ENCODE results near the gene LMOD3.

The LMOD3 gene

DNA sequence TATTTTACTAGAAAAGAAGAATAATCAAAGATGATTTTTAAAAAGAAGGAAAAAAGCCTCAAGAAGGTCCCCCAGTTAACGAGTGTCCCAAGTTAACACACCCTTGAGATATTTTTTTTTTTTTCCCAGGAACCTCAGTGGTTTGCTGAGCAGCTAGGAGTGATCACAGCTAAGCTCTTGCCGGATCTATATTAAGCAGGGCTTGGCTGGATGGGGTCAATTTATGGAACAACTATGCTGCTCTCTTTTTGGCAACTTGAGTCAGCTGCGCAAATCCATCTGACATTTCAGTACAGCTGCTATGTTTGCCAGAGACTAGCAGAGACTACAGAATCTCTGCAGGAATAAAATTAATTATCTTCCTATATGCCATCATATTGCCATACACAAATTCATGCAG, at the start of gene LMOD3:
Gene LMOD3 (minus strand): TSS at position 193 of the 400 bp plus-strand sequence. CDS start 209 bp downstream, outside the sequence.
- in situ Hi-C loops (cut with HindIII; ENCODE audit: low sequenced_read_pairs) = loop anchor here (25.0 kb wide), 1 partner anchor 540 kb away; no protein-coding TSS in a partner anchor

DNA sequence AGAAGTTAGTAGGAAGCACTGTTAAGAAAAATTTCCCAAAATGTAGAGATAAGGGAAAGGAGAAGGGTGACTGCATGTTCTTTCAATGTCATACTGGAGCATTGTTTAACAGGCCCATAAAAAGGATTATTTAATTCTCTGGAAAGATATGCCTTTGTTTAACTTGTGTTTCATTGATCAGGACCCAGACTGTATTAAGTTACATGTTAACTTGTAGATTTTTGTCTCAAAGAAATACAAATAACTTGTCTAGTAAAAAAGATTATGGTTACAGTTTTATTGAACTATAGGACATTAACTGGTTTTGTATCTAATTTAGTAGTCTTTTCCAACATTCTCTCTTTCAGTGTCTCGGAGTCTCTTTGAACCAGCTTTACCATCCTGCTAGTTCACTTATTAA, 49.7 kb upstream of the LMOD3 start:
- in situ Hi-C loops (cut with HindIII; ENCODE audit: low sequenced_read_pairs) = loop anchor here (25.0 kb wide), 1 partner anchor 240 kb away; no protein-coding TSS in a partner anchor

DNA sequence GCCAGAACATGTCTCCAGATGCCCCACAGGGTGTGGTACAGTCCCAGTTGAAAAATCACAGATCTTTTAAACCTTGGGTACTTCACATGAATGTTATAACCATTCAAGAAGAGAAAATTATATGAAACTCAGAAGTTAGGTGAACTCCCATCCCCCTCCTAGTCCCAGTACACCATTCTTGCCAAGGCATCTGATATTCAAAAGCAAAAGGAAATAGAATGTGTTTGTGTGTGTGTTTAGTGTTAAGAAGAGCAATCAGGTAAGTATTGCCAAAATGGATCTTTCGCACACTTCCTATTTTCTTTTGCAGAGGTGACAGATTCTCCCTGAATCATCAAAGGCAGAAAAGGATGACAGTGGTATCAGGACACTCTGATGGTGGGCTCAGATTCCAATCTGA, 44.1 kb upstream of the LMOD3 start:
- in situ Hi-C loops (cut with HindIII; ENCODE audit: low sequenced_read_pairs) = loop anchor here (5.0 to 25.0 kb wide), 2 partner anchors 104 to 246 kb away; no protein-coding TSS in a partner anchor

DNA sequence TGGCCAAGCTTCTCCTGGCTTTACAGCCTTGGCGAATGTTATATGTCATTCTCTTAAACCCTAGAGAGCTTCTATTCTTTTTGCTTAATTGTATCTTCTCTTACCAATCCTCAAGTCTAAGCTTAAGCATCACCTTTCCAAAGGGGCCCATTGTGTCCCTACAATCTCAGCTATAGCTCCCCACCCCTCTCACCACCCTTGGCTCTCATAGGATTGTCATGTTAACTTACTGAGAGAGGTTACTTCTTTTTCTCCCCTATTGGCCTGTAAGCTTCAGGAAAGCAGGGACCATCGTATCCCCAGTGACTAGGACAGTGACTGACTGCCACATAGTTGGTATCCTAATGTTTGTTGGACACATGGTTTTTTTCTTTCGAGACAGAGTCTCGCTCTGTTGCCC, 43.3 kb upstream of the LMOD3 start:
- in situ Hi-C loops (cut with HindIII; ENCODE audit: low sequenced_read_pairs) = loop anchor here (5.0 to 25.0 kb wide), 2 partner anchors 103 to 247 kb away; no protein-coding TSS in a partner anchor

DNA sequence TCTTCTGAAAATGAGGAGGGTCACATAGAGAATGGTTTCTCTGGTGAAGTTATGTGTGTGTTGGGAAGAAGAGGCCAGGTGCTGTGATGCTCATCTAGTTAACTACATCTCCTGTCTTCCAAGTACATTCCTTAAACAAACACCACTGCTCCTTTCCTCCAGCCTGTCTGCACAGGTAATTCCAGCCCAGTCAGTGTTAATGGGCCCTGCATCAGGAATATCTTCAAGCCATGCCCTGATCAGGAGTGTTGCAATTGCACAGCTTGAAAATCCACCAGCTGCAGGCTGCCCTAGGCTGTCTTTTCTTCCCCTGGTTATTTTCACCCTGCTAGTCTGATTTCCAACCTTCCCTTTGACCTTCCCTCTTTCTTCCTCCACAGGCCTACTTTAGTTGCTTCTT, 41.9 kb upstream of the LMOD3 start:
- in situ Hi-C loops (cut with HindIII; ENCODE audit: low sequenced_read_pairs) = loop anchor here (5.0 to 25.0 kb wide), 2 partner anchors 58 to 248 kb away; no protein-coding TSS in a partner anchor

DNA sequence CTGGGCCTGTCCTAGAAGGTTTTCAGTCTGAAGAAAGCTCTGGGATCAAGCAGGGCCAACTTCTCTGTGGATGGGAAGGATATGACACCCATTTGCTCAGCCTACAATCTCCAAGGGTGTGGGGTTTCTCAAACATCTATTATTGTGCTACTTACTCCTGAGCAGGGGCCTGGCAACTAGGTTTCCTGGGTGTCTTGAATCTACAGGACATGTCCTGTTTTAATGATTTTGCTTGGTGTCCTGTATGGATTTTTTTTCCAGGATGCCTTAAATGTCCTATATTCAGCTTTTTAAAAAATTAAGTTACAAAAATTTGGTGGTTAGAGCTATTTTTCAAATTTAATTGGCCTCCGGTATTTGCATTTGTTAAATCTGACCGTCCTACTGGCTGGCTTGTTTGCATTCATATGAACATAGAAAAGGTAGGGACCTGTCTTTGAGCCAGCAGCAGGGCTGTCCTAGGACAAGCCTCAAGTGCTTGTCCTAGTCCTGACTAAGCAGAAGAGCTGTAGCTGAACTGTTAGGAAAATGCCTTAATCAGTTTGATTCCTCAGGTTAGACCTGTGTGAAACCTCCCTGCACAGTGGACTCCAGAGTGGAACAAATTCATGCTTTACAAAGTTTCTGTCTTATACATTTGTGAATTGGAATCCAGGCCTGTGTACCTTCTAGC, 40.0 kb upstream of the LMOD3 start:
- in situ Hi-C loops (cut with HindIII; ENCODE audit: low sequenced_read_pairs) = loop anchor here (5.0 to 25.0 kb wide), 2 partner anchors 60 to 250 kb away; no protein-coding TSS in a partner anchor

DNA sequence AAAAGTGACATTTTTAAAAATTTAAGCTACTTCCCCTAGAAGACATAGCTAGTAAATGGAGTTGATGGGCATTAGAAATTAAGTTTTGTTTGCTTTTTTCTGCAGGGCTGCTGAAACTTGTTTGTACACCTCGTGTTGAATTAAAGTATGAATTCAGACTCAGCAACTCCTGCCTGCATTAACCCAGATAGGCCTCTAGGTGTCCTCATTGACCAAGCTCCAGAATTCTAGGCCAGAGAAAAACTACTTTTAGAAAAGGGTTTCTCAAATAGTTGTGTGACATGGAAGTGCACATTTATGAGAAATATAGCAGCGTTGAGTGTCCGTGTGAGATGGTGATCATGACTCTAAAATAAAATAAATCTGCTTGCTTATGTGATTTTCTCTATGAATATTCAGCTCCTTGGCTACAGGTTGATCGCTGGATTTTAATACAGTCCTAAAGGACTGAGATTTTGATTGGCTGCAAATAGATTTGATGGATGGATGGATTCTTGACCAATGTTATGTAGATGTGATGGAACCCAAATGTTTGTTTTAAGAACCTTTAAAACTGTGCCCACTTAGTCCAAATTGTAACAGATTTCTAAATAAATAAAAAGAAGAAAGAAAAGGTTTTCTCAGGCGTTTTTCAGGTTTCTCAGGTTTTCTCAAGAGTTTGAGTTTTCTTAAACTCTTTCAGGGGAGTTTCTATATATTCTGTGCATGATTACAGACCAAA, 39.4 kb upstream of the LMOD3 start:
- in situ Hi-C loops (cut with HindIII; ENCODE audit: low sequenced_read_pairs) = loop anchor here (5.0 to 25.0 kb wide), 2 partner anchors 61 to 251 kb away; no protein-coding TSS in a partner anchor

DNA sequence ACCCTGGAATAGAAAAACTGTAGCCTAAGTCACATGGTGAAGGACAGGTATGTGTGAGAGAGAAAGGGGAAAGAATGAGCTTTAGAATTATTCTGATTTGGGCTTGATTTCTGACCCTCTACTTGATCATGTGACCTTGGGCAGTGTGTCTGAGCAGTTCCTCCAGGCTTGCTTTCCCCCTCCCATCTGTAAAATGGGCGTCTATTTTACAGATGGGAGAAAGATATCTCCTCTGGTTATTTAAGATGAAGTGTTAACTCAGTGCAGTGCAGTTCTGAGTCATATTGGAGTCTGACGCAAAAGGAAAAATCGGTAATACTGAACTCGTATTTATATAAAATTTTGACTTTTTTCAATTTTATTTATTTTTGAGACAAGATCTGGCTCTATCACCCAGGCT, 38.1 kb upstream of the LMOD3 start:
- in situ Hi-C loops (cut with HindIII; ENCODE audit: low sequenced_read_pairs) = loop anchor here (5.0 to 25.0 kb wide), 2 partner anchors 62 to 252 kb away; no protein-coding TSS in a partner anchor

DNA sequence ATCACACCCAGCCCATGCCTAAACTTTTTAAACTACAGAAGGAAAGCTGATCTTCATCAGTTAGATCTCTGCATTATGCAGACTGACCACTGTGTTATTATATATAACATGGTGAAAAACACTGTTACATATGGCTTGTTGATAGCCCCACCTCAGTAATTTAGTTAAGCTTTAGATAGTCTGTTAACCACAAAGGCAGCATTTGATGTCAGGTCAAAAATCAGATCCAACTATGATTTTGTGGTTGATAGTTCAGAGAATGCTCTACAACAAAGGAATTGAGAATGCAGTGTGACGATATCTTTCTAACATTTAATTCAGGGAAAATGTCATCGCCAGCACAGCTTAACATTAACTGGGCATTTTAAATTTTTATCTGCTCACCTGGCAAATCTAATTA, 37.7 kb upstream of the LMOD3 start:
- in situ Hi-C loops (cut with HindIII; ENCODE audit: low sequenced_read_pairs) = loop anchor here (5.0 to 25.0 kb wide), 2 partner anchors 62 to 252 kb away; no protein-coding TSS in a partner anchor

DNA sequence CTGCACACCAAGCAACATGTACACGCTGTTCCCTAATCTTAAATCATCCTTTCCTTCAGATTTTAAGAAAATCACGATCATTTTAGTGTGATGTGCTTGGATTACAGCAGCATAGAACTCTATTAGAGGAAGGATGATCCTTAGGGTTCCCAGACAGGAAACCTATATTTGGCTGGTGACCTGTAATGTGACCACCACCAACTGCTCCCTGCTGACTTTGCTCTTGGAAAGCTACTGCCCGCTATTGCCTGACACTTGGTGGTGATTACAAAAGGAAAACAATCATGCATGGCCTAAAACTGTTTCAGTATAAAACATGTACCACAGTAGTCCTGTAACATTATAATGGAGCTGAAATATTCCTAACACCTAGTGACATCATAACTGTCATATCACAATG, 27.2 kb upstream of the LMOD3 start:
- in situ Hi-C loops (cut with HindIII; ENCODE audit: low sequenced_read_pairs) = no loop called here

DNA sequence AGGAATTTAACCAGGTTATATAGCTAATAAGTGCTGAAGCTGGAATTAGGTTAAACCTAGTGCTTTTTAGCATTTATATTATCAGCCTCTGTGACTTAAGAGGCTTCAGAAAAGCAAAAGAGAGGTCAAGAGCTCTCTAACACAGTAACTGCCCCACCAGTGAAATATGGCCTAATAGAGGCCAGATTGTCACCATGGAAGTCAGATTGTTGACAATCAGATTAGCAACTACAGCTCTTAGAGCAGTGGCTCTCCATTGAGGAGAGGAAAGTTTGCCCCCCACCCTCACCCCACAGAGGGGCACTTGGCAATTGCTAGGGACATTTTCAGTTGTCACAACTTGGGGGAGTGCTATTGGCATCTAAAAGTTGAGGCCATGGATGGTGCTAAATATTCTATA, 23.3 kb upstream of the LMOD3 start:
- in situ Hi-C loops (cut with HindIII; ENCODE audit: low sequenced_read_pairs) = no loop called here

DNA sequence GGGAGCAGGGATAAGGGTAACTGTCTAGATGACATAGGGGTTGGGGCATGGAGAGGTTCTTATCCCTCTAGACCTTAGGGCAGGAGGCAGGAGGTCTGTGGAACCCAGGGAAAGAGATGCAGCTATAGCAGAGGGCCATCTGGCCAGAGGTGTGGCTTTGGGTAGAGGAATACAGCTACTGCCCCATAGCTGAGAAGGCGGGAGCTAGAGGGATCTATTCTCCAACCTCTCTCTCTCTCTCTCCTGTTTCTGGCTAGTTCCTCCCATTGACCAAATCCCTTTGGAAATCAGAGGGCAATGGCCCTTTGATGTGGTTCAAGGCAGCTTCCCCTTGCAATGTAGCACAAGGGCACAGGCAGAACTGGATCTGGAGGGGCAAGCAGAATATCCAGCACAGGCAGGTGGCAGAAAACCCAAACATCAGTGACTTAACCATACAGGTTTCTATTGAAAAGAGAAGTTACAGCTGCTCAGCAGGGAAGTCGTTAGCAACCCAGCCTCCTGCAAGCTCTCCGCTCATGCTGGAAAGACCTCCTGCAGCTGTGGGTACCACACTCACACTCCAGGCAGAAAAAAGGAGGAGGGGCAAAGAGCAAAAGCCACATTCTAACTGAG, 22.3 kb upstream of the LMOD3 start:
- in situ Hi-C loops (cut with HindIII; ENCODE audit: low sequenced_read_pairs) = no loop called here

DNA sequence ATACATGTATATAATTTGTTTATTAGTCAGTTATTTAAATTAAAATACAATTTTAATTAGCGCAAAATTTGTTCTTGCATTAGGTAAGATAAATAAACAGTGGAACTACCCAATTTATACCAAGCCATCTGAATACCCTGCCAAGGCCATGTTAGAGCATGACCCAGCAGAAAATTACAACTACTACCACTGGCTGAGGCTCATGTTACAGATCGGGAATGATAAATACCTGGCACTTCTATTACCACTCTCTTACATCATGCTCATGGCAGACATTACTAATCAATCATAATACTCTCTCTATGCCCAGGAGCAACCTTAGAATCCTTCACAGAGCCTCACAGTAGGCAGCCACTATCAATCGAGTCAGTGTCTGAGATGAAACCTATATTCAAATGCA, 21.2 kb upstream of the LMOD3 start:
- in situ Hi-C loops (cut with HindIII; ENCODE audit: low sequenced_read_pairs) = no loop called here

DNA sequence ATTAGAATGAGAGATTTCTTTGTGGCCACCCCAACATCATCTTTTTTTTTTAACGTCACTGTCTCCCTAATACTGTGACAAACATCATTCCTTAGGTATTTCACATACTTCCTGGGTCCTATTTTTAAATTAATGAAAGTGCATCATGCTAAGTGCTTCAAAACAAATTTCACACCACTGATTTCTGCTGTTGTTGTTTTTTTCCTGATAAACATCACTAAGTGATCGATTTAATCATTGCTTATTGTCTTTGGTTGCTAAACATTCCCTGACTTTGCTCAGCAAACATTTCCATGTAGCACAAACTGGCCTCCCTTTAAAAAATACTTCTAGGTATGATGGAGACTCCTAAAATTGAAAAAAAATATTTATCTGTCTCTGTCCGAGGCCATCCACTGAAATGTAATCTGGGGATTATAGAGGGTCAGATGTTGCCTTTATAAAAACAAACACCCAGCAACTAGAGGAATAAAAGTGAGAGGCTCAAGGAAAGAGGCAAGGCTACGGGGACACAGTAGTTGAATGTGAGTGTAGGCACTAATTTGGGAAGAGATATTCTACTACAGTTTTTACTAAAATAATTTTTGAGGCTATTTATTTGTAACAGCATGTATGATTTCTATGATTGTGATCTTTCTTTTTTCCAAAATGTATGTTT, 20.5 kb upstream of the LMOD3 start:
- in situ Hi-C loops (cut with HindIII; ENCODE audit: low sequenced_read_pairs) = no loop called here

DNA sequence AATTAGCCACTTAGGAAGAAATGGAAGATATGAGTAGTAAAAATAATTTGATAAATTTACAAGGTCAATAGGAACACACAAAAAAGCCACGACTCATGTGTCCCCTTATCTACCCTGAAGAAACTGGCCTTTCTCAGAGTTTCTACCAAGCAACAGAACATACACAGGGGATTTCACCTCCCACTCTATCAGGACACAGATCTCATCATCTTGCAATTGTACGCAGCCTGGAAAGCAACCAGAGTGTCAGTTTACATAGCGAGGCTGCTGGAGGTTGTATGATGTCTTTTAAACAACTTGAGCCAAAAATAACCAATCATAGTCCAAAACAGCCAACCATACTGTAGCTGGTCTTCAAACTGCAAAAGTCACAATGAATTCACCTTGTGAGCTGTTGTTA, 19.7 kb upstream of the LMOD3 start:
- in situ Hi-C loops (cut with HindIII; ENCODE audit: low sequenced_read_pairs) = no loop called here

DNA sequence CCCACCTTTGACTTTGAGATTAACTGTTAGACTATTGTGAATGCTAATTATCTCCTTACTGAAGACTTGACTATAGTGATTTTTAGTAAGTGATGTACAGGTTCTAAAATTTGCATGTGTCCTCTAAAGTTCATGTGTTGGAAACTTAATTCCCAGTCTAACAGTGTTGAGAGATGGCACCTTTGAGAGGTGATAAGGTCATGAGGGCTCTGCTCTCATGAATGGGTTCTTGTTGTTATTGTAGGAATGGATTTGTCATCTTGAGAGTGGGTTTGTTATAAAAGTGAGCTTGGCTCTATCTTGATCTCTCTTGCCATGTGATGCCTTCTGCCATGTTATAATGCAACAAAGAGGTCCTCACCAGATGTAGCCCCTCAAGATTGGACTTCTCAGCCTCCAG, 18.9 kb upstream of the LMOD3 start:
- in situ Hi-C loops (cut with HindIII; ENCODE audit: low sequenced_read_pairs) = no loop called here

DNA sequence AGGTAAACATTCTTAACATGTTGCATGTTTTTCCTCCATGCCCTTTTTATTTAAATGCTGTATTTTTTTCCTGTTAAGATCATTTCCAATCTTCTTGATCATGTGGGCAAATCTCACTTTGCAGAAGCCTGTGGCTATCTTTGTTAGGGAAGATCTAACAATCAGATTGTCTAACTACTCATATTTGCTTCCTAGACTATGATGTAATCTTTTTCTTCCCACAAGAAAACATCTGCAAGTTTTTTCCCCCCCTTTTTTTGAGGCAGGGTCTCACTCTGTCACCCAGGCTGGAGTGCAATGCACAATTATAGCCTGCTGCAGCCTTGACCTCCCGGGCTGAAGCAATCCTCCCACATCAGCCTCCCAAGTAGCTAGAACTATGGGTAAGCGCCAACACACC, 15.0 kb upstream of the LMOD3 start:
- in situ Hi-C loops (cut with HindIII; ENCODE audit: low sequenced_read_pairs) = no loop called here

DNA sequence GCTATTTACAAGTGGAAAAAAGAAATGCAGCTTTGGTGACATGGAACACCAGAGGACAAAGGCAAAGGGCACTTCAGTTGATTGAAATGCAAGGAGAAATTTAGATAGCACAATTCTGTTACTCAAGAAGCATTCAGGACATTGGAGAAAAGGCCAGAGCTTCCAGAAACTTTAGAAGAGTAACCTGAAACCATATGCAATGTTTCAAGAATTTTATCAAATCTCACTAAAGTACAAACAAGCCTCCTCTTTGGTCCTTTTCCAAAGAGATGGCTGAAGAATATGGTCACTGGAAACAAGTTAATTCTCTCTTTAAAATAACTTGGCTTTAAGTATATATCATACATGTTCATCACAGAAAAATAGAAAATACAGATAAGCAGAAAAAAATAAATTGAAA, 14.6 kb upstream of the LMOD3 start:
- in situ Hi-C loops (cut with HindIII; ENCODE audit: low sequenced_read_pairs) = no loop called here

DNA sequence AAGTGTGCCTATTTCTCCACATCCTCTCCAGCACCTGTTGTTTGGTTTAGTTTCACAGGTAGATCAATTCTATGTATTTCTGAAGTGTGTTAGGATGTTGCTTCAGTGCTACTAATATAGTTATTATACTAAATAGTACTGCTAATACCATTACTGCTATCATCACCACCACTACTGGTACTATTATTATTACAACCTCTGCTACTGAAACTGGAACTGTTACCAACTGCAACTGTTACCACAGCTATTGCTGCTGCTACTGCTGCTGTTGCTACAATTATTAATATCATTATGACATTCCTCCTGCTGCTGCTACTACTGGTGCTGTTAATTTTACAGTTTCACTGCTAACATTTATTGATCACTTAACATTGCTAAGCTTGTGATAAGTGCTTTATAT, 8.3 kb upstream of the LMOD3 start:
- in situ Hi-C loops (cut with HindIII; ENCODE audit: low sequenced_read_pairs) = no loop called here

DNA sequence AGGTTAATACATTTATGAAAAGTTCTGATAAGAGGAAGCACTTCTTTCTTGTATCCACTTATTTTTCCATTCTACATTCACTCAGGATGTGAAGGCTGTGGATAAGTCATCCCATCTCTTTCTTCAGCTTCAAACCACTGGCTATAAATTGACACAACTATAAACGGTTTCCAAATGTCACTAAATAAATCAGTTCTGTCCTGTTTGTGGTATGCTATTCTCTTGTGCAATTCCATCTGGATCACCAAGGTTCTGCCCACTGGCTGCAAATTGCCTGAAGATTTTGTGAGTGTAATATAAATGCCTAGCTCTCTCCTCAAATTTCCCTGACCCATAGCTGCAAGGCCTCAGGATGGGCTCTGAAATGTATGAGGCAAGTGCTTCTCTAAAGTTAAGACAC, 7.1 kb upstream of the LMOD3 start:
- in situ Hi-C loops (cut with HindIII; ENCODE audit: low sequenced_read_pairs) = no loop called here

DNA sequence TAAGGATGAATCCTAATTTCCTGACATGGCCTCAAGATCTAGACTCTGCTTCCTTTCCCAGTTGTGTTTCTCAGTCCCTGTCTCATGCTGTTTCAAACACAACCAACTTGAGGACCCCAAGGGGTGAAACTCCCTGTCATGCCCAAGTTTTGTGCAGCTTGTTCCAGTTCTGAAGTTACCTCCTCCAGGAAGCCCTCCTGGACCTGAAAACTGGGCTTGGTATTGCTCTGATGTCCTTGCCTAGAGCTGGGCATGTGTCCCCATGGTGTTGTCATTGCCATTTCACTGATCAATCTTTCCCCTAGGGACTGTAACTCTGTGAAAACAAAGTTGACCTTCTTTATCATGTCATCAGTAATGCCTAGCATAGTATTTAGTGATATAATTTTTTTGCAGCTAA, 6.1 kb upstream of the LMOD3 start:
- in situ Hi-C loops (cut with HindIII; ENCODE audit: low sequenced_read_pairs) = no loop called here

Data from endothelial cell of hepatic sinusoid (primary cell).